ENCODE measurements around the gene ZNF678.
"Not testable (repeated sequence)": the region's sequence is repeated elsewhere in the genome, so short reads cannot be mapped to it uniquely, and the experiment has no call there.

ZNF678 gene

DNA sequence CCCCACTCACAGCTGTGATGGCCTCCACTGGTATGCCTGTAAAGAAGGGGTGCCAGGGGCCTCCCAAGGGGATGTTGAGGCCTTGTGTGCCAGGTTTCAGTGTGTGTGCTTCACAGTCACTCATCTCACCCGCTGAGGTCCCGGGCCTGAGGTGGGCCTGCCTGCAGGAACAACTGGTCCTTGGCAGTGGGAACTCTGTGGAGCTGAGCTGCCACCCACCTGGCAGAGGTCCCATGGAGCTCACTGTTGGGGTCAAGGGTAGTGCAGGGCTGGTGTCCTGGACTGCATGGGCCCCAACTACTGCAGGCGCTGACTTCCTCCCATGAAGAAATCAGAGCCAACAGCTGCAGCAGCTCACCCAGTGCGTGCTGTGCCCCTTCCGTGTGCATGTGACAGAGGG, 17.3 kb upstream of the ZNF678 start:
- TF ChIP-seq CTCF (IDR thresholded peaks at IDR 0.05; ENCODE audit: insufficient read depth, missing control alignments), result no peak
- DNase-seq (ENCODE audit: insufficient read length, low spot score) (no peak), FAIRE-seq (no peak)

GRCh38 chr1:227546598-227547309, 16.6 kb upstream of the ZNF678 start:
- FAIRE-seq (no peak), DNase-seq (ENCODE audit: insufficient read length, low spot score) (no peak)

GRCh38 chr1:227547310-227548118, 15.8 kb upstream of the ZNF678 start:
- no peak for TF ChIP-seq CTCF (IDR thresholded peaks at IDR 0.05; ENCODE audit: insufficient read depth, missing control alignments)
- FAIRE-seq (no peak), DNase-seq (ENCODE audit: insufficient read length, low spot score) (no peak)

More at GRCh38 chr1:227546598-227547309, 16.6 kb upstream of the ZNF678 start:
- no peak for TF ChIP-seq CTCF (IDR thresholded peaks at IDR 0.05; ENCODE audit: insufficient read depth, missing control alignments)

- no peak for TF ChIP-seq CTCF (IDR thresholded peaks at IDR 0.05; ENCODE audit: insufficient read depth, missing control alignments)
- FAIRE-seq, result no peak
- DNase-seq (ENCODE audit: insufficient read length, low spot score), result no peak
Measured at GRCh38 chr1:227548119-227548397, 15.3 kb upstream of the ZNF678 start.

- no peak for DNase-seq (ENCODE audit: insufficient read length, low spot score)
- FAIRE-seq, result no peak
Measured at GRCh38 chr1:227548448-227548847, 14.9 kb upstream of the ZNF678 start.

DNA sequence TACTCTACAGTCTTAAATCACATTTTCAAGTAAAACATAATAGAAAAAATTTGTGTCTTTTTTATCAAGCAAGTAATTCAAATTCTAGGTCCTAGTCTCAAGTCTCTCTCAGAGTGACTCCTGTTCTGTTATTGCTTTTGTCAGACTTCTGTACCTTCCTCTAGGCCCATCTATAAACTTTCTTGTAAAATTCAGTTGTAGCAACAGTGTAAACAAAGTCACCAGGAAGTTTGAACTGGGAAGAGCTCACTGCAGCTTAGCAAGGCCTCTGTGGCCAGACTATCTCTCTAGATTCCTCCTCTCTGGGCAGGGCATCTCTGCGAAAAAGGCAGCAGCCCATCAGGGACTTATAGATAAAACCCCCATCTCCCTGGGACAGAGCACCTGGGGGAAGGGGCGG, 13.5 kb upstream of the ZNF678 start:
- FAIRE-seq (no peak), DNase-seq (ENCODE audit: insufficient read length, low spot score) (no peak)
- no peak for TF ChIP-seq CTCF (IDR thresholded peaks at IDR 0.05; ENCODE audit: insufficient read depth, missing control alignments)

More at GRCh38 chr1:227548448-227548847, 14.9 kb upstream of the ZNF678 start:
- no peak for TF ChIP-seq CTCF (IDR thresholded peaks at IDR 0.05; ENCODE audit: insufficient read depth, missing control alignments)

- FAIRE-seq; DNase-seq (ENCODE audit: insufficient read length, low spot score): not testable (repeated sequence)
Measured at GRCh38 chr1:227551881-227552280, 11.5 kb upstream of the ZNF678 start.
